ENCODE data around the gene PRTN3.

GRCh38 chr19:814152-815078 lies 26.4 kb upstream of the PRTN3 start:
- TF ChIP-seq CTCF (IDR thresholded peaks at IDR 0.05) (no peak), POLR2A (IDR thresholded peaks at IDR 0.05) (no peak)

Measured in adrenal gland (tissue), 5 donors.